SK-N-SH (cell line): ENCODE results near the gene LPCAT1.

Experiments used
- EZH2phosphoT487 ChIP-seq: fragments of 200-600 bp; sonication (generic); IDR thresholded peaks from 2 replicates; pipeline ENCODE4 v1.6.1; 2017; ENCODE audit warnings: low read depth, mixed run types, mild to moderate bottlenecking, antibody characterized with exemption, moderate library complexity, borderline replicate concordance
- RFX5 ChIP-seq: IDR thresholded peaks from 2 replicates; pipeline ENCODE4 v1.6.1; 2012; ENCODE audit warnings: mild to moderate bottlenecking, improper control_type of control experiment, low read length
- SIN3A ChIP-seq: IDR thresholded peaks from 2 replicates; pipeline ENCODE4 v1.6.1; 2012; ENCODE audit warnings: low read depth, mild to moderate bottlenecking, low read length, moderate library complexity, borderline replicate concordance
- SMC3 ChIP-seq: IDR thresholded peaks from 2 replicates; pipeline ENCODE4 v1.6.1; 2012; ENCODE audit warnings: low read depth, low read length, improper control_type of control experiment
- YY1 ChIP-seq: IDR thresholded peaks from 2 replicates; pipeline ENCODE4 v1.4.0; 2012; ENCODE audit warnings: low read depth, mild to moderate bottlenecking
- TF ChIP-seq, protein P1 (sequence below): fragments of 200-600 bp; sonication (generic); IDR thresholded peaks from 2 replicates; pipeline ENCODE4 v1.6.1; 2017; ENCODE audit warnings: antibody characterized with exemption, mild to moderate bottlenecking, moderate library complexity
- TF ChIP-seq, protein P2 (sequence below): IDR thresholded peaks from 2 replicates; pipeline ENCODE4; 2012
- TF ChIP-seq, protein P3 (sequence below): fragments of 150-350 bp; IDR thresholded peaks from 2 replicates; pipeline ENCODE4 v1.6.1; 2017; ENCODE audit warnings: antibody characterized with exemption, low read length, low read depth, borderline replicate concordance

DNA sequence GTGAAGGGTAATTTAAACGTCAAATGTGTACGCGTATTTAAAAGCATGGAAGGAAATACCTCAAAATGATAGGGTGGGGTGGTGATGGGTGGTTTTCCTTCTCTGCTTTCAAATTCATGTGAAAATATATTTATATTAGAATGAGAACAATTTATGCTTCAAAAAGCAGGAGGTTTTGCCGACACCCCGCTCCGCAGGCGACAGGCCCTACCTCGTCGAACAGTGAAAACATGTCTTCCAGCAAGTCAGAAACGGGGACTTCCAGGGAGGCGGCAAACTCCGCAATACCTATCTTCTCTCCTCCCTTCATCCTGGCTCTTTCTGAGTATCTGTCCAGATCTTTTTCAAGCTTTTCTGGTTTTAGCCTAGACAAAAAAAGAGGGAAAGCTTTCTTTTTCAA, 50.0 kb downstream of the LPCAT1 start:
- TF ChIP-seq, protein P1, sequence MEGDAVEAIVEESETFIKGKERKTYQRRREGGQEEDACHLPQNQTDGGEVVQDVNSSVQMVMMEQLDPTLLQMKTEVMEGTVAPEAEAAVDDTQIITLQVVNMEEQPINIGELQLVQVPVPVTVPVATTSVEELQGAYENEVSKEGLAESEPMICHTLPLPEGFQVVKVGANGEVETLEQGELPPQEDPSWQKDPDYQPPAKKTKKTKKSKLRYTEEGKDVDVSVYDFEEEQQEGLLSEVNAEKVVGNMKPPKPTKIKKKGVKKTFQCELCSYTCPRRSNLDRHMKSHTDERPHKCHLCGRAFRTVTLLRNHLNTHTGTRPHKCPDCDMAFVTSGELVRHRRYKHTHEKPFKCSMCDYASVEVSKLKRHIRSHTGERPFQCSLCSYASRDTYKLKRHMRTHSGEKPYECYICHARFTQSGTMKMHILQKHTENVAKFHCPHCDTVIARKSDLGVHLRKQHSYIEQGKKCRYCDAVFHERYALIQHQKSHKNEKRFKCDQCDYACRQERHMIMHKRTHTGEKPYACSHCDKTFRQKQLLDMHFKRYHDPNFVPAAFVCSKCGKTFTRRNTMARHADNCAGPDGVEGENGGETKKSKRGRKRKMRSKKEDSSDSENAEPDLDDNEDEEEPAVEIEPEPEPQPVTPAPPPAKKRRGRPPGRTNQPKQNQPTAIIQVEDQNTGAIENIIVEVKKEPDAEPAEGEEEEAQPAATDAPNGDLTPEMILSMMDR = no peak
- TF ChIP-seq, protein P2, sequence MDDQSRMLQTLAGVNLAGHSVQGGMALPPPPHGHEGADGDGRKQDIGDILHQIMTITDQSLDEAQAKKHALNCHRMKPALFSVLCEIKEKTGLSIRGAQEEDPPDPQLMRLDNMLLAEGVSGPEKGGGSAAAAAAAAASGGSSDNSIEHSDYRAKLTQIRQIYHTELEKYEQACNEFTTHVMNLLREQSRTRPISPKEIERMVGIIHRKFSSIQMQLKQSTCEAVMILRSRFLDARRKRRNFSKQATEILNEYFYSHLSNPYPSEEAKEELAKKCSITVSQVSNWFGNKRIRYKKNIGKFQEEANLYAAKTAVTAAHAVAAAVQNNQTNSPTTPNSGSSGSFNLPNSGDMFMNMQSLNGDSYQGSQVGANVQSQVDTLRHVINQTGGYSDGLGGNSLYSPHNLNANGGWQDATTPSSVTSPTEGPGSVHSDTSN = no peak
- no peak for TF ChIP-seq RFX5
- TF ChIP-seq, protein P3, sequence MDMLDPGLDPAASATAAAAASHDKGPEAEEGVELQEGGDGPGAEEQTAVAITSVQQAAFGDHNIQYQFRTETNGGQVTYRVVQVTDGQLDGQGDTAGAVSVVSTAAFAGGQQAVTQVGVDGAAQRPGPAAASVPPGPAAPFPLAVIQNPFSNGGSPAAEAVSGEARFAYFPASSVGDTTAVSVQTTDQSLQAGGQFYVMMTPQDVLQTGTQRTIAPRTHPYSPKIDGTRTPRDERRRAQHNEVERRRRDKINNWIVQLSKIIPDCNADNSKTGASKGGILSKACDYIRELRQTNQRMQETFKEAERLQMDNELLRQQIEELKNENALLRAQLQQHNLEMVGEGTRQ = no peak
- TF ChIP-seq SMC3 = no peak
- no peak for TF ChIP-seq YY1
- TF ChIP-seq EZH2phosphoT487 = no peak
- TF ChIP-seq SIN3A = no peak
